Suprapubic skin (tissue), 3 donors: ENCODE data around the gene CCDC71L.

Experiments used
- CTCF ChIP-seq, 2 donors: fragments of 200-600 bp in 1 of 2; fragments of 450-650 bp in 1 of 2; sonication (generic) in 1 of 2; IDR thresholded peaks; one replicate each; pipeline ENCODE4 v1.5.1; 2016 to 2019; ENCODE audit warnings: antibody characterized with exemption in 2 of 2, mild to moderate bottlenecking in 1 of 2, moderate library complexity in 1 of 2
- EP300 ChIP-seq: sonication (generic); formaldehyde crosslinking; IDR thresholded peaks from one replicate; pipeline ENCODE4 v1.6.1; 2017; ENCODE audit warnings: antibody characterized with exemption
- POLR2A ChIP-seq, 2 donors: fragments of 450-650 bp; IDR thresholded peaks; one replicate each; pipeline ENCODE4 v1.6.1; 2017; ENCODE audit warnings: antibody characterized with exemption in 2 of 2, mild to moderate bottlenecking in 2 of 2, moderate library complexity in 2 of 2

- no peak for TF ChIP-seq CTCF (IDR thresholded peaks at IDR 0.05)
- TF ChIP-seq POLR2A (IDR thresholded peaks at IDR 0.05), result no peak
- no peak for TF ChIP-seq EP300
Observed at GRCh38 chr7:106617860-106618259, 43.1 kb downstream of the CCDC71L start.
